Measurements from ENCODE around the gene EDN2.

DNA sequence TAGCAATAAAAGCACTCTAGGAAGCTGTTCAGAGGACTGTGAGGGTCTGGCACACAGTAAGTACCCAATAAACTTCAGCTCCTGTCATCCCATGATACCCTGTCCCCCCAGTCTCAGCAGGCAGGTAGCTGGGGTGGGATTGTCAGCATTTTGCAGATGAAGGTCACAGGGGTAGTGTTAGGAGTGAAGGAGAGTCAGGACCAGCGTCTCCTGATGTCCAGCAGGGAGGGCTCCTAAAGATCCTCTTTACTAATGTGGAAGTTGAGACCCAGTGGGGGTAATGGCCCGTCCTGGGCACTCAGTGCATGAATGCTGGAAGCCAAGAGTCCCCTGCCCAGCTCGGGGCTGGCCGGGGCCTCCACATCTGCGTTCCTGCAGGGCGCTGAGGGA lies 31.3 kb upstream of the EDN2 start:
- no peak for TF ChIP-seq SUZ12 (IDR thresholded peaks at IDR 0.05; ENCODE audit: extremely low read depth, insufficient read depth, insufficient read length)
- no peak for TF ChIP-seq YY1 (IDR thresholded peaks at IDR 0.05; ENCODE audit: insufficient read depth, insufficient read length)
- no peak for TF ChIP-seq ZNF274 (IDR thresholded peaks at IDR 0.05; ENCODE audit: low read depth, low read length)

All from NT2/D1 (cell line).